ENCODE results near the gene KRT14. TPM values are rescaled to one million over a fixed set of nuclear protein-coding genes. Genes with fewer than 3 reads are reported as not detected.
"Not testable (repeated sequence)": the region's sequence is repeated elsewhere in the genome, so short reads cannot be mapped to it uniquely, and the experiment has no call there.

KRT14 gene
- total and polyA plus RNA-seq, 8 donors, result 0.26 to 0.38 (median 0.29) TPM; not detected in 4

GRCh38 chr17:41578971-41579370 is 7.7 kb downstream of the KRT14 start:
- TF ChIP-seq CTCF (IDR thresholded peaks at IDR 0.05), result no peak
- H3K4me1 ChIP-seq, result no peaks in the 10 kb centered on the region
- DNase-seq, result no peak
- 70 to 76% methylated on average over 5 of the region's 5 CpGs for WGBS, 2 donors
- no peak overlapping the region for H3K4me3 ChIP-seq
- intact Hi-C loops (cut with DNase I), result loop anchor here in 1 of 3 donors (10.0 kb wide), 1 partner anchor 66 kb away; no protein-coding TSS in a partner anchor
- H3K36me3 ChIP-seq, result no peaks in the 10 kb centered on the region
- H3K27me3 ChIP-seq, result no peaks in the 10 kb centered on the region
- no peak for FAIRE-seq
- no peak overlapping the region for H3K27ac ChIP-seq
- H3K9me3 ChIP-seq, result no peaks in the 10 kb centered on the region
- ATAC-seq, result peak in 1 of 4 donors; percentile 2

- Histone ChIP-seq H3K27ac (no peak overlapping the region), H3K9me3 (no peaks in the 10 kb centered on the region), H3K36me3 (no peaks in the 10 kb centered on the region), H3K4me3 (no peak overlapping the region), H3K4me1 (no peaks in the 10 kb centered on the region), H3K27me3 (no peaks in the 10 kb centered on the region)
- ATAC-seq (no peak), DNase-seq (no peak), FAIRE-seq (no peak)
- no peak for TF ChIP-seq CTCF (IDR thresholded peaks at IDR 0.05)
- intact Hi-C loops (cut with DNase I), result loop anchor here in 1 of 3 donors (10.0 kb wide), 1 partner anchor 66 kb away; no protein-coding TSS in a partner anchor
- 83 to 93% methylated on average over 1 of the region's 1 CpG for WGBS, 2 donors
Observed at GRCh38 chr17:41578538-41578937, 8.2 kb downstream of the KRT14 start.

GRCh38 chr17:41576740-41577139 is 10.0 kb downstream of the KRT14 start:
- not testable (repeated sequence) for H3K36me3 ChIP-seq, H3K4me3 ChIP-seq, H3K9me3 ChIP-seq, DNase-seq, ATAC-seq, H3K27me3 ChIP-seq, H3K4me1 ChIP-seq, H3K27ac ChIP-seq, FAIRE-seq
- WGBS, 2 donors, result 61% methylated on average over 2 to 4 of the region's 4 CpGs
- intact Hi-C loops (cut with DNase I), result loop anchor here in 1 of 3 donors (10.0 kb wide), 1 partner anchor 68 kb away; no protein-coding TSS in a partner anchor

- no peak for TF ChIP-seq CTCF (IDR thresholded peaks at IDR 0.05)
- DNase-seq (no peak), ATAC-seq (no peak), FAIRE-seq (no peak)
- no peaks in the 10 kb centered on the region for H3K27me3 ChIP-seq
- no peak overlapping the region for H3K27ac ChIP-seq
- 48 to 66% methylated on average over 3 of the region's 3 CpGs for WGBS, 2 donors
- H3K9me3 ChIP-seq, result no peaks in the 10 kb centered on the region
- no peak overlapping the region for H3K4me3 ChIP-seq
- no peaks in the 10 kb centered on the region for H3K36me3 ChIP-seq
- H3K4me1 ChIP-seq, result no peaks in the 10 kb centered on the region
- intact Hi-C loops (cut with DNase I), result loop anchor here in 1 of 3 donors (10.0 kb wide), 1 partner anchor 69 kb away; no protein-coding TSS in a partner anchor
Observed at GRCh38 chr17:41575336-41575735, 11.4 kb downstream of the KRT14 start.

- DNase-seq, result no peak
- WGBS, 2 donors, result 54 to 60% methylated on average over 24 of the region's 24 CpGs
Observed at GRCh38 chr17:41571561-41572434, 14.9 kb downstream of the KRT14 start, which contains the start of gene KRT9. Gene KRT9 (minus strand): TSS chr17:41572059. CDS start chr17:41571992, 67 bp downstream.

More at GRCh38 chr17:41571561-41572434, 14.9 kb downstream of the KRT14 start, which contains the start of gene KRT9:
- H3K4me1 ChIP-seq, result no peaks in the 10 kb centered on the region
- intact Hi-C loops (cut with DNase I), result loop anchor here in 1 of 3 donors (10.0 kb wide), 1 partner anchor 73 kb away; no protein-coding TSS in a partner anchor
- H3K9me3 ChIP-seq, result no peaks in the 10 kb centered on the region
- ATAC-seq, result no peak
- TF ChIP-seq CTCF (IDR thresholded peaks at IDR 0.05), result no peak
- no peaks in the 10 kb centered on the region for H3K27me3 ChIP-seq
- no peak within 1 kb of the TSS for H3K27ac ChIP-seq
- no peaks in the 10 kb centered on the region for H3K36me3 ChIP-seq
- no peak for FAIRE-seq
- no peak within 1 kb of the TSS for H3K4me3 ChIP-seq

Data from pancreas (tissue), 10 donors.